ENCODE data around the gene SLC30A3.

Gene SLC30A3

GRCh38 chr2:27294928-27295327 is 32.1 kb upstream of the SLC30A3 start:
- TF ChIP-seq REST (IDR thresholded peaks at IDR 0.05; ENCODE audit: insufficient read depth in 1 of 2, low read depth in 2 of 2, low read length in 2 of 2): no peak
- TF ChIP-seq FOXP2 (optimal IDR thresholded peaks at IDR 0.05; ENCODE audit: borderline replicate concordance, extremely low read depth, extremely low read length, insufficient read depth): no peak
- TF ChIP-seq POLR2AphosphoS5 (IDR thresholded peaks at IDR 0.05; ENCODE audit: low read depth, low read length): no peak
- TF ChIP-seq TAF1 (IDR thresholded peaks at IDR 0.05; ENCODE audit: borderline replicate concordance, insufficient read depth, low read length): no peak
- no peak for TF ChIP-seq SIN3A (IDR thresholded peaks at IDR 0.05; ENCODE audit: borderline replicate concordance, insufficient read depth, low read length)

- TF ChIP-seq FOXP2 (optimal IDR thresholded peaks at IDR 0.05; ENCODE audit: borderline replicate concordance, extremely low read depth, extremely low read length, insufficient read depth) (no peak), TAF1 (IDR thresholded peaks at IDR 0.05; ENCODE audit: borderline replicate concordance, insufficient read depth, low read length) (no peak), REST (IDR thresholded peaks at IDR 0.05; ENCODE audit: insufficient read depth in 1 of 2, low read depth in 2 of 2, low read length in 2 of 2) (no peak)
These were observed 29.0 kb upstream of the SLC30A3 start for GRCh38 chr2:27291865-27292264.

- TF ChIP-seq FOXP2 (optimal IDR thresholded peaks at IDR 0.05; ENCODE audit: borderline replicate concordance, extremely low read depth, extremely low read length, insufficient read depth) (no peak), TAF1 (IDR thresholded peaks at IDR 0.05; ENCODE audit: borderline replicate concordance, insufficient read depth, low read length) (no peak), POLR2AphosphoS5 (IDR thresholded peaks at IDR 0.05; ENCODE audit: low read depth, low read length) (no peak), SIN3A (IDR thresholded peaks at IDR 0.05; ENCODE audit: borderline replicate concordance, insufficient read depth, low read length) (no peak), REST (IDR thresholded peaks at IDR 0.05; ENCODE audit: insufficient read depth in 1 of 2, low read depth in 2 of 2, low read length in 2 of 2) (no peak)
These were observed 27.7 kb upstream of the SLC30A3 start for GRCh38 chr2:27290549-27290948.

- TF ChIP-seq SIN3A (IDR thresholded peaks at IDR 0.05; ENCODE audit: borderline replicate concordance, insufficient read depth, low read length) (no peak), POLR2AphosphoS5 (IDR thresholded peaks at IDR 0.05; ENCODE audit: low read depth, low read length) (no peak), TAF1 (IDR thresholded peaks at IDR 0.05; ENCODE audit: borderline replicate concordance, insufficient read depth, low read length) (no peak), REST (IDR thresholded peaks at IDR 0.05; ENCODE audit: insufficient read depth in 1 of 2, low read depth in 2 of 2, low read length in 2 of 2) (no peak), FOXP2 (optimal IDR thresholded peaks at IDR 0.05; ENCODE audit: borderline replicate concordance, extremely low read depth, extremely low read length, insufficient read depth) (no peak)
These were observed 25.8 kb upstream of the SLC30A3 start for GRCh38 chr2:27288610-27289009.

- TF ChIP-seq SIN3A (IDR thresholded peaks at IDR 0.05; ENCODE audit: borderline replicate concordance, insufficient read depth, low read length) (no peak), POLR2AphosphoS5 (IDR thresholded peaks at IDR 0.05; ENCODE audit: low read depth, low read length) (no peak), REST (IDR thresholded peaks at IDR 0.05; ENCODE audit: insufficient read depth in 1 of 2, low read depth in 2 of 2, low read length in 2 of 2) (no peak), TAF1 (IDR thresholded peaks at IDR 0.05; ENCODE audit: borderline replicate concordance, insufficient read depth, low read length) (no peak), FOXP2 (optimal IDR thresholded peaks at IDR 0.05; ENCODE audit: borderline replicate concordance, extremely low read depth, extremely low read length, insufficient read depth) (no peak)
These were observed 22.6 kb upstream of the SLC30A3 start for GRCh38 chr2:27285481-27285880.

Data from PFSK-1 (cell line).